ENCODE results near the gene CD19.
"Not testable (repeated sequence)": the region's sequence is repeated elsewhere in the genome, so short reads cannot be mapped to it uniquely, and the experiment has no call there.

Gene CD19

GRCh38 chr16:28935924-28936783 lies 4.4 kb downstream of the CD19 start:
- peak overlapping the region; percentile 8 for H3K4me3 ChIP-seq (ENCODE audit: low read depth, low read length)

GRCh38 chr16:28936784-28937155 lies 5.0 kb downstream of the CD19 start:
- H3K4me3 ChIP-seq (ENCODE audit: low read depth, low read length) = no peak overlapping the region

- H3K4me3 ChIP-seq (ENCODE audit: low read depth, low read length) = no peak overlapping the region
Measured at GRCh38 chr16:28937222-28937876, 5.6 kb downstream of the CD19 start.

- no peak overlapping the region for H3K4me3 ChIP-seq (ENCODE audit: low read depth, low read length)
Measured at GRCh38 chr16:28938721-28939120, 7.0 kb downstream of the CD19 start.

GRCh38 chr16:28939825-28940224 lies 8.1 kb downstream of the CD19 start:
- H3K4me3 ChIP-seq (ENCODE audit: low read depth, low read length) = not testable (repeated sequence)

GRCh38 chr16:28943281-28943680 lies 11.5 kb downstream of the CD19 start:
- H3K4me3 ChIP-seq (ENCODE audit: low read depth, low read length) = no peak overlapping the region

GRCh38 chr16:28946681-28947080 lies 14.9 kb downstream of the CD19 start:
- H3K4me3 ChIP-seq (ENCODE audit: low read depth, low read length) = no peak overlapping the region

- H3K4me3 ChIP-seq (ENCODE audit: low read depth, low read length) = peak within 1 kb of the TSS; percentile 80
Measured at GRCh38 chr16:28950648-28951409, 19.1 kb downstream of the CD19 start, which contains the start of gene NFATC2IP. NFATC2IP (plus strand) TSS chr16:28950937; CDS start chr16:28951012, 75 bp downstream.

- peak overlapping the region; percentile 80 for H3K4me3 ChIP-seq (ENCODE audit: low read depth, low read length)
Measured at GRCh38 chr16:28951410-28951943, 19.7 kb downstream of the CD19 start.

- H3K4me3 ChIP-seq (ENCODE audit: low read depth, low read length) = no peak overlapping the region
Measured at GRCh38 chr16:28958216-28958615, 26.4 kb downstream of the CD19 start.

- no peak overlapping the region for H3K4me3 ChIP-seq (ENCODE audit: low read depth, low read length)
Measured at GRCh38 chr16:28958836-28959235, 27.1 kb downstream of the CD19 start.

- H3K4me3 ChIP-seq (ENCODE audit: low read depth, low read length) = no peak overlapping the region
Measured at GRCh38 chr16:28964072-28964471, 32.3 kb downstream of the CD19 start.

GRCh38 chr16:28964496-28964895 lies 32.7 kb downstream of the CD19 start:
- H3K4me3 ChIP-seq (ENCODE audit: low read depth, low read length) = no peak overlapping the region

GRCh38 chr16:28967156-28967555 lies 35.4 kb downstream of the CD19 start:
- H3K4me3 ChIP-seq (ENCODE audit: low read depth, low read length) = no peak overlapping the region

GRCh38 chr16:28969696-28970095 lies 37.9 kb downstream of the CD19 start:
- H3K4me3 ChIP-seq (ENCODE audit: low read depth, low read length) = not testable (repeated sequence)

- peak overlapping the region; percentile 99 for H3K4me3 ChIP-seq (ENCODE audit: low read depth, low read length)
Measured at GRCh38 chr16:28974007-28974436, 42.3 kb downstream of the CD19 start.

- H3K4me3 ChIP-seq (ENCODE audit: low read depth, low read length) = peak within 1 kb of the TSS; percentile 99
Measured at GRCh38 chr16:28974437-28975157, 42.8 kb downstream of the CD19 start, which contains the start of gene SPNS1. SPNS1 (plus strand) TSS chr16:28974778; CDS start chr16:28975152, 374 bp downstream.

- H3K4me3 ChIP-seq (ENCODE audit: low read depth, low read length) = peak overlapping the region; percentile 99
Measured at GRCh38 chr16:28975158-28975599, 43.4 kb downstream of the CD19 start.

GRCh38 chr16:28977703-28978662 lies 46.2 kb downstream of the CD19 start:
- no peak overlapping the region for H3K4me3 ChIP-seq (ENCODE audit: low read depth, low read length)

Data from iPS-11a (cell line).